ENCODE data around the gene CCDC43. TPM values are rescaled to one million over a fixed set of nuclear protein-coding genes. Genes with fewer than 3 reads are reported as not detected.
"Not testable (repeated sequence)": the region's sequence is repeated elsewhere in the genome, so short reads cannot be mapped to it uniquely, and the experiment has no call there.

CCDC43 gene
- total RNA-seq, 1 donor from 2014 or later = 18.8 TPM

DNA sequence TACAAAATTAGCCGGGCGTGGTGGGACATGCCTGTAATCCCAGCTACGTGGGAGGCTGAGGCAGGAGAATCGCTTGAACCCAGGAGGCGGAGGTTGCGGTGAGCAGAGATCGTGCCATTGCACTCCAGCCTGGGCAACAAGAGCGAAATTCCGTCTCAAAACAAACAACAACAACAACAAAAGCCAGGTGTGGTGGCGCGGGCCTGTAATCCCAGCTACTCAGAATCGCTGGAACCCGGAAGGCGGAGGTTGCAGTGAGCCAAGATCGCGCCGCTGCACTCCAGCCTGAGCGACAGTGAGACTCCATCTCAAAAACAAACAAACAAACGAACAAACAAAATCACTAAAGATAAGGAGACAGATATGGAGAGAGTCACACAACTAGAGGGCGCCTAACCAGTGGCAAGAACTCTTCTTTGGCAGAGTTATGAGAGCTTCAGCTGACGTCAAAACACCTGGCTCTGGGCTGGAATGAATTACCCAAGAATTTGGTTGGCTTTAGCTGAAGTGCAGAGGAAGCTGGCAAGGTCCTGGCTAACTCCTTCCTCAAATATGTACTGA, 1.2 kb upstream of the CCDC43 start:
- peaks cover 11% of the 10 kb centered on the region for H3K4me1 ChIP-seq
- H3K27me3 ChIP-seq; DNase-seq; H3K27ac ChIP-seq; H3K9me3 ChIP-seq; H3K36me3 ChIP-seq; intact Hi-C loops (cut with DNase I): not testable (repeated sequence)
- TF ChIP-seq, protein P1, sequence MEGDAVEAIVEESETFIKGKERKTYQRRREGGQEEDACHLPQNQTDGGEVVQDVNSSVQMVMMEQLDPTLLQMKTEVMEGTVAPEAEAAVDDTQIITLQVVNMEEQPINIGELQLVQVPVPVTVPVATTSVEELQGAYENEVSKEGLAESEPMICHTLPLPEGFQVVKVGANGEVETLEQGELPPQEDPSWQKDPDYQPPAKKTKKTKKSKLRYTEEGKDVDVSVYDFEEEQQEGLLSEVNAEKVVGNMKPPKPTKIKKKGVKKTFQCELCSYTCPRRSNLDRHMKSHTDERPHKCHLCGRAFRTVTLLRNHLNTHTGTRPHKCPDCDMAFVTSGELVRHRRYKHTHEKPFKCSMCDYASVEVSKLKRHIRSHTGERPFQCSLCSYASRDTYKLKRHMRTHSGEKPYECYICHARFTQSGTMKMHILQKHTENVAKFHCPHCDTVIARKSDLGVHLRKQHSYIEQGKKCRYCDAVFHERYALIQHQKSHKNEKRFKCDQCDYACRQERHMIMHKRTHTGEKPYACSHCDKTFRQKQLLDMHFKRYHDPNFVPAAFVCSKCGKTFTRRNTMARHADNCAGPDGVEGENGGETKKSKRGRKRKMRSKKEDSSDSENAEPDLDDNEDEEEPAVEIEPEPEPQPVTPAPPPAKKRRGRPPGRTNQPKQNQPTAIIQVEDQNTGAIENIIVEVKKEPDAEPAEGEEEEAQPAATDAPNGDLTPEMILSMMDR (IDR thresholded peaks at IDR 0.05) = peak; percentile 5
- ATAC-seq = peak; percentile 27
- H3K4me3 ChIP-seq = peak overlapping the region; percentile 93

DNA sequence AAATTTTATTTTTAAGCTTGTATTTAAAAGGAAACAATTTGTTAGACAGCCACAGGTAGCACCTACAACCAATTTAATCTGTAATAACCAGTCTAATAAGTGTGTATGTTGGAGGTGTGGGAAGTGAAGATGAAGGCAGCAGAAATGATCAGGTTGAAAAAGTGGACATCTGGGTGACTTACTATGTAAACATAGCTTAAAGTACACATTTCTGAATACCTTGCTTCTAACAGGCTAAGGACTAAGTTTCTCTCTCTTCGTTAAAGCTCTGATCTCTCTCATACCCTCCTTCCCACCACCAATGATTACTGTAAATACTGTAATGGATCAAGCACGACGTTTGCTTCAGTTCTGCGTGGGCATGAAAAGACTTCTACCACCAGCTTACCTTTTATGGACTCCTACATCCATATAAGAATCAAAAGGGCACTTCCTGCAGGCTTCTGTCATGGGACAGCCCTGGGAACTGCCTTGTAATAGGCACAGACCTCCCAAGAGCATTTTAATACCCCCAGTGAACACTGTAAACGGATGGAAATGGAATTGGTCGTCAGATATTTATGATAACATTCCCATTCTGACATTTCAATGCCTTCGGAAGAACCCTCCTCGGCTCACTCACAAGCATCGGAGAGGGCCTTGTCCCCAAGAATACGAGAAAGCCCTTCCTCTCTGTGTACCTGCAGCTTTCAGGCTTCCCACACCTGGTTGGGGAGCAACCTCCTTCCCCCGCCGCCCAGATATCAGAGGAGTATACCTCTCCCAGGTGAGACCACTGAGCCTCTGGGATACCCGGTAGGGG, 700 bp downstream of the CCDC43 start:
- TF ChIP-seq, protein P1 (IDR thresholded peaks at IDR 0.05) = no peak
- intact Hi-C loops (cut with DNase I) = no loop called here
- peak overlapping the region; percentile 82 for H3K27ac ChIP-seq
- DNase-seq (no peak), ATAC-seq (no peak)
- no peaks in the 10 kb centered on the region for H3K9me3 ChIP-seq
- peaks cover 16% of the 10 kb centered on the region for H3K36me3 ChIP-seq
- H3K4me1 ChIP-seq = peaks cover 11% of the 10 kb centered on the region
- H3K4me3 ChIP-seq = peak overlapping the region; percentile 93
- H3K27me3 ChIP-seq = no peaks in the 10 kb centered on the region

DNA sequence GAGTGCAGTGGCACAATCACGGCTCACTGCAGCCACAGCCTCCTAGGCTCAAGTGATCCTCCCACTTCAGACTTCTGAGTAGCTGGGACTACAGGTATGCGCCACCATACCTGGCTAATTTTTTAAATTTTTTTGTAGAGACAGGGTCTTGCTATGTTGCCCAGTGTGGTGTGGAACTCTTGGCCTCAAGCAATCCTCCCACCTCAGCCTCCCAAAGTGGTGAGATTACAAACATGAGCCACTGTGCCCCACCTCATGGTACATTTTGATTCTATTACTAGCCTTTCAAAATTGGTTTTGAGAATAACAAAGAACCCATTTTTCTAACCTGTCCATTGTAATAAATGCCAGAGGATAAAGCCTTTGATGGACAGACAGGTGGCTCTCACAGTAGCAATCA, 1.4 kb downstream of the CCDC43 start:
- H3K4me3 ChIP-seq = no peak overlapping the region
- ATAC-seq = no peak
- no peak overlapping the region for H3K27ac ChIP-seq
- TF ChIP-seq, protein P1 (IDR thresholded peaks at IDR 0.05) = no peak
- H3K36me3 ChIP-seq = peaks cover 21% of the 10 kb centered on the region
- intact Hi-C loops (cut with DNase I) = no loop called here
- H3K9me3 ChIP-seq = no peaks in the 10 kb centered on the region
- peaks cover 11% of the 10 kb centered on the region for H3K4me1 ChIP-seq
- DNase-seq = no peak
- H3K27me3 ChIP-seq = no peaks in the 10 kb centered on the region

DNA sequence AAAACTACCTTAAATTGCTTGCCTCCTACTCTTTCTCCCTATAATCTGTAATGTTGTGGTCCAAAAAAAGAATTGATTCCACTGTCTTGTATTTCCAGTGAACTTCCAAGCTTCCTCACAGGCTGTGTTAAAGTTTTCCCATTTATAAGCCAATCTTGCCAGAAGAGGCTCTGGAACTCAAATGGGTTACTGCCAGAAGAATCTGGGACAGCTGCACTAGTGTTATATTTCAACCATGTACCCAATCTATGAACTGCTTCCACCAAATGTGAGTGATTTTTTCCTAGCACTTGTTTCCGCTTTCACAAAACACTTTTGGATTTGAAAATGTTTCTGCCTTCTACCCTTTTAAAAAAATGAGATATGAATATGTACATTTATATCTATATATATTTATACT, 1.8 kb downstream of the CCDC43 start:
- Histone ChIP-seq H3K9me3 (no peaks in the 10 kb centered on the region), H3K4me1 (peaks cover 11% of the 10 kb centered on the region), H3K36me3 (peaks cover 26% of the 10 kb centered on the region), H3K4me3 (no peak overlapping the region), H3K27me3 (no peaks in the 10 kb centered on the region), H3K27ac (no peak overlapping the region)
- DNase-seq (no peak), ATAC-seq (no peak)
- TF ChIP-seq, protein P1 (IDR thresholded peaks at IDR 0.05) = no peak
- intact Hi-C loops (cut with DNase I) = no loop called here

DNA sequence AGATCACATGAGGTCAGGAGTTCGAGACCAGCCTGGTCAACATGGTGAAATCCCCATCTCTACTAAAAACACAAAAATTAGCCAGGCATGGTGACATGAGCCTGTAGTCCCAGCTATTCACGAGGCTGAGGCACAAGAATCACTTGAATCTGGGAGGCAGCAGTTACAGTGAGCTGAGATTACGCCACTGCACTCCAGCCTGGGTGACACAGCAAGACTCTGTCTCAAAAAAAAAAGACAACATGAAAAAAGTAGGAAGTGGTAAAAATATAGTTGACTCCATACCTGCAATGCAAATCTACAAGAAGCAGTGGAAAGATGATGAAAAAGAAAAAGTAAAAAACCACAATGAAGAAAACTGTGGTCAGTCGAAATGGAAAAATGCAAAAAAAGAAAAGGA, 6.3 kb downstream of the CCDC43 start:
- H3K27me3 ChIP-seq; H3K4me3 ChIP-seq; H3K4me1 ChIP-seq; H3K9me3 ChIP-seq; ATAC-seq; intact Hi-C loops (cut with DNase I); H3K27ac ChIP-seq; DNase-seq: not testable (repeated sequence)
- H3K36me3 ChIP-seq = peaks cover 68% of the 10 kb centered on the region

DNA sequence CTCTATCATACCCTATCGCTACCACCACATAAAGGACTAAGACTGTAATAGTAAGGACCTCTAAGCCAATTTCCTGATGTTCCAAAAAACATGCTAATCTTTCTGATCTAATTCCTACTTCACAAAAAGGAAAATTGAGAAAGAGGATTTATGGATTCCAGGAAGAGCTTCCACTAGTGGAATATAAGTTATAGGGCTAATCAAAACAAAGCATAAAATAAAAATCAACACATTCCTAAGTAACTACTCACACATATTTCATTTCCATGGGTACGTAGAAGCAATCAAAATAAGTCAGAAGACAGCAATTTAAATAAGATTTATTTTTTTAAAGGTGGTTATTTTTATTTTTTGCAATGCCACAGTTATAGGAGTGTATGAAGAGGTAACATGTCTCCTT, 12.4 kb downstream of the CCDC43 start:
- Histone ChIP-seq H3K9me3 (no peaks in the 10 kb centered on the region), H3K36me3 (peaks cover 44% of the 10 kb centered on the region), H3K27me3 (no peaks in the 10 kb centered on the region), H3K4me1 (no peaks in the 10 kb centered on the region), H3K27ac (no peak overlapping the region), H3K4me3 (no peak overlapping the region)
- TF ChIP-seq, protein P1 (IDR thresholded peaks at IDR 0.05) = no peak
- no peak for DNase-seq
- ATAC-seq = no peak
- intact Hi-C loops (cut with DNase I) = no loop called here

Data from upper lobe of right lung (tissue), 1 donor.